MCF 10A (cell line): ENCODE results near the gene TMEM51. TPM values are rescaled to one million over a fixed set of nuclear protein-coding genes. Genes with fewer than 3 reads are reported as not detected.

ENCODE experiments used
- BruUV-seq: library from RNA; stranded (reverse); fragments of 400-500 nt; replicated peaks from 2 replicates; lab custom pipeline; 2021; lab: Mats Ljungman, UMichigan
- CTCF ChIA-PET: fragments of 300-600 bp; sonication (Branson Sonifier 250); formaldehyde crosslinking; extraction: SDS; loops from one replicate; lab custom pipeline; 2021; ENCODE audit warnings: antibody characterized with exemption, inconsistent platforms; lab: Yijun Ruan, JAX
- POLR2A ChIA-PET: fragments of 300-600, 350-650 bp; sonication (Branson Sonifier 250); formaldehyde crosslinking; extraction: SDS; loops from one replicate; lab custom pipeline; 2020; ENCODE audit warnings: antibody characterized with exemption, inconsistent platforms; lab: Yijun Ruan, JAX
- DNase-seq: peaks from one replicate; pipeline ENCODE4 v3.0.0-alpha.2; 2018; ENCODE audit not compliant: unreplicated experiment
- H3K27ac Mint-ChIP-seq: one replicate; pipeline ENCODE4 v1.8.0; 2022; ENCODE audit warnings: mild to moderate bottlenecking, low read depth, mixed read lengths; ENCODE audit not compliant: unreplicated experiment
- H3K27me3 Mint-ChIP-seq: one replicate; pipeline ENCODE4 v1.8.0; 2022; ENCODE audit warnings: mixed read lengths; ENCODE audit not compliant: insufficient read depth, unreplicated experiment
- H3K36me3 Mint-ChIP-seq: one replicate; pipeline ENCODE4 v1.8.0; 2022; ENCODE audit warnings: mild to moderate bottlenecking, moderate library complexity, mixed read lengths; ENCODE audit not compliant: insufficient read depth, unreplicated experiment
- H3K4me1 Mint-ChIP-seq: one replicate; pipeline ENCODE4 v1.8.0; 2022; ENCODE audit warnings: mixed read lengths; ENCODE audit not compliant: insufficient read depth, unreplicated experiment
- H3K4me3 Mint-ChIP-seq: one replicate; pipeline ENCODE4 v1.8.0; 2022; ENCODE audit warnings: mild to moderate bottlenecking, moderate library complexity, mixed read lengths; ENCODE audit not compliant: unreplicated experiment
- H3K9me3 Mint-ChIP-seq: one replicate; pipeline ENCODE4 v1.8.0; 2022; ENCODE audit warnings: mixed read lengths; ENCODE audit not compliant: unreplicated experiment
- CTCF ChIP-seq: fragments of 200-600 bp; IDR thresholded peaks from one replicate; pipeline ENCODE4 v1.8.0; 2022; ENCODE audit warnings: antibody characterized with exemption, mild to moderate bottlenecking; ENCODE audit not compliant: unreplicated experiment
- intact Hi-C: fragments of 100-400 bp; cut with micrococcal nuclease; formaldehyde crosslinking; loops from 2 replicates; pipeline ENCODE4 v1.14.1; 2022
- total RNA-seq: library from RNA; stranded (reverse); gene quantifications from 2 replicates; pipeline ENCODE4 v1.2.3, GENCODE V29; 2022

The TMEM51 gene
- total RNA-seq, 1 experiment from 2014 or later: 6.4 TPM

- no peak overlapping the region for H3K4me3 Mint-ChIP-seq
These were observed 27.5 kb downstream of the TMEM51 start for GRCh38 chr1:15180945-15181523.

GRCh38 chr1:15181564-15181963 is 28.0 kb downstream of the TMEM51 start:
- Mint-ChIP-seq H3K27me3 (no peaks in the 10 kb centered on the region), H3K27ac (no peak overlapping the region), H3K4me1 (peaks cover 16% of the 10 kb centered on the region), H3K9me3 (no peaks in the 10 kb centered on the region), H3K4me3 (no peak overlapping the region), H3K36me3 (peaks cover 4% of the 10 kb centered on the region)
- ChIA-PET CTCF (interaction anchor here (0.8 to 0.9 kb wide), 2 partner anchors 29 to 96 kb away, joined by 3 read pairs; no protein-coding TSS in a partner anchor), POLR2A (interaction anchor here (1.0 kb wide), 1 partner anchor 29 kb away, joined by 3 read pairs; no protein-coding TSS in a partner anchor)
- BruUV-seq: no TSS peak
- DNase-seq: no peak
- intact Hi-C loops: no loop called here
- no peak for TF ChIP-seq CTCF

More at GRCh38 chr1:15180945-15181523, 27.5 kb downstream of the TMEM51 start:
- H3K4me1 Mint-ChIP-seq: peaks cover 18% of the 10 kb centered on the region
- H3K9me3 Mint-ChIP-seq: no peaks in the 10 kb centered on the region
- BruUV-seq: no TSS peak
- peaks cover 4% of the 10 kb centered on the region for H3K36me3 Mint-ChIP-seq
- no peak for TF ChIP-seq CTCF
- CTCF ChIA-PET: interaction anchor here (0.8 to 0.9 kb wide), 2 partner anchors 28 to 96 kb away, joined by 3 read pairs; no protein-coding TSS in a partner anchor
- intact Hi-C loops: no loop called here
- POLR2A ChIA-PET: interaction anchor here (0.7 to 1.3 kb wide), 3 partner anchors 15 to 44 kb away, joined by 3 to 4 read pairs (median 3); no protein-coding TSS in a partner anchor
- no peak overlapping the region for H3K27ac Mint-ChIP-seq
- DNase-seq: no peak
- H3K27me3 Mint-ChIP-seq: no peaks in the 10 kb centered on the region

GRCh38 chr1:15184436-15185241 is 31.1 kb downstream of the TMEM51 start:
- no peaks in the 10 kb centered on the region for H3K27me3 Mint-ChIP-seq
- no peak for TF ChIP-seq CTCF

GRCh38 chr1:15185617-15186016 is 32.1 kb downstream of the TMEM51 start:
- no peak overlapping the region for H3K27ac Mint-ChIP-seq
- no peak overlapping the region for H3K4me3 Mint-ChIP-seq

More at GRCh38 chr1:15184436-15185241, 31.1 kb downstream of the TMEM51 start:
- H3K4me3 Mint-ChIP-seq: no peak overlapping the region
- no peak overlapping the region for H3K27ac Mint-ChIP-seq
- ChIA-PET POLR2A (no interaction called here), CTCF (interaction anchor here (0.6 kb wide), 2 partner anchors 10 to 15 kb away, joined by 3 read pairs; no protein-coding TSS in a partner anchor)
- H3K36me3 Mint-ChIP-seq: no peaks in the 10 kb centered on the region
- no peaks in the 10 kb centered on the region for H3K9me3 Mint-ChIP-seq
- H3K4me1 Mint-ChIP-seq: no peaks in the 10 kb centered on the region
- intact Hi-C loops: no loop called here
- no TSS peak for BruUV-seq
- no peak for DNase-seq

More at GRCh38 chr1:15185617-15186016, 32.1 kb downstream of the TMEM51 start:
- H3K36me3 Mint-ChIP-seq: no peaks in the 10 kb centered on the region
- no peaks in the 10 kb centered on the region for H3K9me3 Mint-ChIP-seq
- intact Hi-C loops: no loop called here
- no peak for DNase-seq
- ChIA-PET POLR2A (no interaction called here), CTCF (interaction anchor here (0.7 kb wide), 1 partner anchor 10 kb away, joined by 3 read pairs; no protein-coding TSS in a partner anchor)
- BruUV-seq: no TSS peak
- no peak for TF ChIP-seq CTCF
- no peaks in the 10 kb centered on the region for H3K4me1 Mint-ChIP-seq
- no peaks in the 10 kb centered on the region for H3K27me3 Mint-ChIP-seq
